ENCODE results near the gene GALNT9.
A peak's percentile ranks its signal among the peaks of the same experiment; 100 is the strongest.
"Not testable (repeated sequence)": the region's sequence is repeated elsewhere in the genome, so short reads cannot be mapped to it uniquely, and the experiment has no call there.

Gene GALNT9

DNA sequence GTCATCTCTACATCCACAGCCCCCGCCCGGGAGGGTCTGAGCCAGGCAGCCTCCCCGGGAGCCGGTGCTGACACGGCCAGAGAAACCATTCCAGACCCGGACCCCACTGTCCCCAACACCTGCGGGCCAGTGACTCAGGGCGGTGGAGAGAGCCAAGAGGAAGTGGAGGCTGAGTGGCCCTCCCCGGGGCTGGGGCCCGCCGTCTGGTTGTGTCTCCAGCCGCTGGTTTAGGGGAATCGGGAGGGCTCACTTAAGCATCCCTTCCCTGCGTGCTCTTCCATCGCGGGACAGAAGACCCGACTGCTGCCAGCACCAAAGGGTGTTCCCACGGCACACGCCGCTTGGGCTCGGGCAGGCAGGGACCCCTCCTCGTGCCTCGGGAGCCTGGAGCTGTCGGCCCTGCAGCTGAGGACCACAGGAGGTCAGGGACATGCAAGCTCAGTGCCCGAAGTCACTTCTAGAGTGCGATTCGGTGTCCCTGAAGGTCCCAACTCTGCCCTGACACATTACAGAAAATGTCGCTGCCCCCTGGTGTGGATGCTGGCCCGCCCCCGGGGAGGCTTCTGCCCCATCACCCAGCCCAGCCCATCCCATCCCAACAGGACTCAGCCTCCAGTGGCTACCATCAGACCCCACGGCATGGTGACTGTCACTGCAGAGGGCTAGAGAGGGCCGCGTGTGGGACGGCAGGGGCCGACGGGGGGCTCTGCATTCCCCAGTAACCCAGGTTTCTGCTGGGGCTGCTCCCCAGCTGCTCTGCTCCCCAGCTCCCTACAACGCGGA is 50.8 kb downstream of the GALNT9 start:
- no peak for DNase-seq (ENCODE audit: low spot score)

DNA sequence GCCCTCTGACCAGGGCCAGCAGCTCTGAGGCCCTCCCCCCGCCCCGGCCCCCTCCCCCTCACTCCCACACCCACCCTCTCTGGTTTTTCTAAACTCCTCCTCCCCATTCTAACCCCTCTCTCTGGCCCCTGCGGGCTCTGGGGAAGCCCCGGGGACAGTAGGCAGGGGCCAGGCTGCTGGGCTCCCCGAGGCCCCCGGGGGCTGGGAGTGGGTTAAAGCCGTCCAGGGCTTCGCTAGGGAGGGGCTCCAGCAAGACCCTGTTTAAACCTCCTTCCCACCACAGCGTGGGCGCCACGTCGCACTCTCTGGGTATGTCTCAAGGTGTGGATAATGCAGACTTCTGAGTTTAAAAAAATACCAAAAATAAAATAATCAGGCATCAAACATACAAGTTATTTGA is 51.4 kb downstream of the GALNT9 start:
- no peak for DNase-seq (ENCODE audit: low spot score)

- DNase-seq (ENCODE audit: low spot score), result no peak
Observed at GRCh38 chr12:132277374-132277941, 51.9 kb downstream of the GALNT9 start.

DNA sequence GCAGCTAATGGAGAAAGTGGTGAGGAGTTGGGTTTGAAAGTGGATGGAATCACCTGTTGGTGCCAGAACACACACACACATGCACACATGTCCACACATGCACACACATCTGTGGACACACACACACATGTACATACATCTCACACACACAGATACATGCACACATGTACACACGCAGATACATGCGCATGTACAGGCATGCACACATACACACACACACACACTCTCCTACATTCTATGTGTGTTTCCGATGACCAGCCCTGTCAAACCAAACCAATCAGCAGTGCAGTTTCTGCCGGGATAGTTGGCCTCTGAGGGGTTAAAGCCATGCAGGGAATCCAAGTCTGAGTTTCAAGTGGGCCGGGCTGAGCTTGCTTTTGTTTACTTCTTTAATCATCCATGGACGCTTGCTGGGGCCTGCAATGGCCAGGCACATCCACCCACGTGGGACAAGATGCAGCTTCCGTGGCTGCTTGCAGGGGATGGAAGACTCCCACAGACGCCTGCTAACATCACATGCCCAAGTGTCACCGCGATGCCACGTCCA is 52.5 kb downstream of the GALNT9 start:
- no peak for DNase-seq (ENCODE audit: low spot score)

- DNase-seq (ENCODE audit: low spot score), result no peak
Observed at GRCh38 chr12:132276066-132276826, 53.1 kb downstream of the GALNT9 start.

- DNase-seq (ENCODE audit: low spot score), result no peak
Observed at GRCh38 chr12:132275631-132276030, 53.8 kb downstream of the GALNT9 start.

DNA sequence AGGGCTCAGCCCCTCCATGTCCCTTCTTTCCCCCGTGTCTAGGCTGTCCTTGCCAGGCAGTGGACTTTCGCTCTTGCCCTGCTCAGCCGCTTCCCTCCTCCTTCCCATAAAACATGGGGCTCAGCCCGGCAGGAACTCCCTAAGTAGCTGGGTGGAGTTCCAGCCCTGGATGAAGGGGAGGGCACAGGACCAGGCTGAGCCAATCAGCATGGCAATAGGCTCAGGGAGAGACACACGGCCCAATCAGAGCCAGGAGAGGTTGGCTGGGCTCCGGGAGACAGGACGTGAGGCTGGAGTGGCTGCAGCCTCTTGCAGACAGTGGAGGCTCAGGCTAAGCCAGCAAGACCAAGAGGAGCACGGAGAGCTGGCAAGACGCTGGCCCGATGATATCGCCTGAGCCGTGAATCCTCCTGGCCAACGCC is 54.3 kb downstream of the GALNT9 start:
- peak; percentile 42 for DNase-seq (ENCODE audit: low spot score)

DNA sequence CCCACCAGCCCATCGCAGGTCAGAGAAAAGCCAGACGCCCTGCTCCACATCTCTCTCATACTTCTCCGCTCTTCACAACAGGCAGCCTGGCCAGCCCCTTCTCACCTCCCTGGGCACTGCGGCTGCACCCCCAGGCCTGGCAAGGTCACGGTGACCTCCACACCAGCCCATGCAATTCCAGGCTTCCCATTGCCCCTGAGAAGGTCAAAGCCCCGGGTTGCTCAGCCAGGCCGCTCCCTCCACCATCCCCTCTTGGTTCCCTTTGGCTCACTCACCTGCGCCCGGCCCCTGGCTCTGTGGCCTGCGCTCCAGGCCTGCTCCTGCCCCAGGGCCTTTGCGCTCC is 55.4 kb downstream of the GALNT9 start:
- no peak for DNase-seq (ENCODE audit: low spot score)

DNA sequence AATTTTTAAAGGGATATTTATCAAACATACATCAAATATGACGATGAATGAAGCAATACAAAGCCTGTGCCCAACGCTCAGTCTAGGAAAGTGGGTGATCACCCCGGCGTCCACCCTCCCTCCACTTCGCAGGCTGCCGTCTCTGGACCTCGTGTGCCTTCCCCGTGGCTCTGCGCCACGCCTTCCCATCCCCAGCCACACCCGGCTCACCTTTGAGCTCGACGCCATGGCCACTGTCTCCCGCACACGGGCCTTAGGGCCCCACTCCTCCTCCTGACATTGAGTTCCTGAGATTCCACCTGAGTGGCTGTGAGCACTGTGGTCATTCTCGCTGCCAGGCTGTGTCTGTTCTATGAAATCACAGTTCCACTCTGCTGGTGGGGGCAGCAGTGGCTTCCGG is 56.7 kb downstream of the GALNT9 start:
- no peak for DNase-seq (ENCODE audit: low spot score)

GRCh38 chr12:132271755-132272092 is 57.7 kb downstream of the GALNT9 start:
- no peak for DNase-seq (ENCODE audit: low spot score)

DNA sequence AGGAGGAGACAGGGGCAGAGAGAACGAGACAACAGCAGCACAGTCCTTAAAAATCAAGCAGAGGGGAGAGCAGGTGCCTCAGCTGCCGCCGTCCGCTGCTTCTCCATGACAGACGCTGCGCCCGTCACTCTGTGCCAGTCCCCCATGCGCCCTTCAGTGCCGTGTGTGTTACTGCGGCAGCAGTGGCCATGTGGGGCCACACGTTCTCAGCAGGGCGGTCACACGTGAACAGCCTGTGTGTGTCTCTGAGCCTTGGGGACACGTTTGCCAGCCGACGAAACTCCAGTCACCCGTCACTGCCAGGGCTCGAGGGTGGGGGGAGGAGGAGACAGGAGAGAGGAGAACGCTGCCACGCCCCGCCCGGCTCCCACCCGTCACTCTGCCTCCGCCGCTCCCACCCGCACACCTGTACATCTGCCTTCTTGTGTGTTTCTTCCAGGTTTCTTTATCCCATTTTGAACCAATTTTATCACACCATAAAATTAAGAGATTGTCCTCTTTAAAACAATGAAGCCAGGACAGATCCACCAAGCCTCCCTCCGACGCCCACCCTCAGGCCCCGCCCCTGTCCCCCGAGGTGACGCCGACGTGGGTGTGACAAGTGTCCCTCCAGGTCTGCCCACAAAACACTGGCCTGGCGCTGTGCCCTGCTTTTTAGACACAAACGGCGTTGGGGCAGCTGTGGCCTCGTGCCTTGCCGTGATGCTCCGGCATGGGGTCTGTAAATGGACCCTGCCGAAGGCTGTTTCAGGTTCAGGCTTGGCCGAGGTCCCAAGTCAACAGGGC is 58.2 kb downstream of the GALNT9 start:
- no peak for DNase-seq (ENCODE audit: low spot score)

DNA sequence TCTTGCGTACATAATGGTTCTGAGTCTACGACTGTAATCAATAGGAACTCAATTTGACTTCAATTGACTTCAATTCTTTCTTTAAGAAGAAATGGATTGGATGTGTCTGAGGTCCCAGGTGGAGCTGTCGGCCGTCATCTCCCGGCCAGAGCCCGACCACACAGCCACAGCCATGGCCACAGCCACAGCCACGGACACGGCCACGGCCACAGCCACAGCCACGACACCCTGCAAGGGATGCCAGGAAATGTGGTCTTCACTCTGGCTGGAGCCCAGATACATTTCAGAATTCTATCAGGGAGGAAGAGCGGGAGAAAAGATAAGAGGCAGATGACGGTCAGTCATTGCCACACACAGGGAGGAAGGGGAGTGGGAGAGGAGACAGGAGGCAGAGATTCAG is 58.9 kb downstream of the GALNT9 start:
- DNase-seq (ENCODE audit: low spot score), result no peak

DNA sequence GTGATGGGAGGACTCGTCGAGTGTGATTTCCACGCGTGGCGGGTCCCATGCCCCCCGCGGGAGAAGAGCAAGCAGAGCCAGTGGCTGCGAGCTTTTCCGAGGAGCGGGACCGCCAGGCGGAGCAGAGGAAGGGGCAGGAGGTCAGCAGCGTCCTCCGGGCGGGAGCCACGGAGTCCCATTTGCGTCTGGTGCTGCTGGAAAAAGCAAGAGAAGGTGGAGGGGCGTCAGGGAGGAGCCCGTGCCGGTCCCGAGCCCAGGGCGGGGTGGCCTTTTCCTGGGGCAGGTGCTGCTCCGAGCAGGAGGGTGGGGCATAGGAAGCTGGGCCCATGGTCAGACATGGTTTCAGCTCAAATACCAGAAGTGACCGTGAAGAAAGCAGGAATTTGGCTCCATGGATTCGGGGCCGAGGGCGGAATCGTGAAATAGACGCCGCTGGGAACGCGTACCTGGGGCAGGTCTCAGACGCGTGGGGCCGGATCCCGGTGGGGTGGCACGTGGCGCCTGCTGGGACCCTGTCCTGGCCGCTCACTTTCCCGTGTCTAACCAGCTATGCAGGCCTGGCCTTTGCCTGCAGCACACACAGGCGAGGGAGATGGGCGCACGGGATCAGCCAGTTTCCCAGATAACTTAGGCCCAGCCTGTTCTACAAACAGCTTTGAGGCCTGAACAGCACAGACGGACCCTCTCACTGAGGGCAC is 60.0 kb downstream of the GALNT9 start:
- no peak for DNase-seq (ENCODE audit: low spot score)

DNA sequence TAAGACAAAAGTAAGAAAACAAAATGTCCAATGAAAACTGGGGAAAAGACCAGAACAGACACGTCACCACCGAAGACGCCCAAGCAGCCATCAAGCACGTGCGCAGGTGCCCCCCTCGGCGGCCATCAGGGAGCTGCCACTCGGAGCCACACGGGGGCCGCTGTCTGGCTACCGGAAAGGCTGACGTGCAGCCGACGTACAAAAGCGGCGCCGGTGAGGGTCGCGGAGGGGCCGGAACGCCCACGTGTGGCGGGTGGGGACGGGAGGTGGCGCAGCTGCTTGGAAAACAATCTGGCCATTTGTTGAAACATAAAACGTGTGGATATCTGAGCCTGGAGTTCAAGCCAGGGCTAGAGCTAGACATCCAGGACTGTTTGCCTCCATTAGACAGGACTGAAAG is 60.7 kb downstream of the GALNT9 start:
- DNase-seq (ENCODE audit: low spot score), result no peak

- DNase-seq (ENCODE audit: low spot score), result no peak
Observed at GRCh38 chr12:132267873-132268272, 61.5 kb downstream of the GALNT9 start.

GRCh38 chr12:132266802-132267201 is 62.6 kb downstream of the GALNT9 start:
- no peak for DNase-seq (ENCODE audit: low spot score)

GRCh38 chr12:132266370-132266769 is 63.0 kb downstream of the GALNT9 start:
- DNase-seq (ENCODE audit: low spot score), result no peak

DNA sequence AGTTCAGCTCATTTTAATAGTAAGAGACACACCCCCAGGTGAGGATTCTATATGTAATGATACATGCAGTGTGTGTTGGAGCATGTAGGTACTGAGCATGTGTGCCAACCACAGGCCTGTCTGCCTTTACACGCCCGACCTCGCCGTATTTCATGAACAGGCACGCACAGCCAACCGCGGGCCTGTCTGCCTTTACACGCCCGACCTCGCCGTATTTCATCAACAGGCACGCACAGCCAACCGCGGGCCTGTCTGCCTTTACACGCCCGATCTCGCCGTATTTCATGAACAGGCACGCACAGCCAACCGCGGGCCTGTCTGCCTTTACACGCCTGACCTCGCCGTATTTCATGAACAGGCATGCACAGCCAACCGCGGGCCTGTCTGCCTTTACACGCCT is 63.6 kb downstream of the GALNT9 start:
- DNase-seq (ENCODE audit: low spot score), result not testable (repeated sequence)

DNA sequence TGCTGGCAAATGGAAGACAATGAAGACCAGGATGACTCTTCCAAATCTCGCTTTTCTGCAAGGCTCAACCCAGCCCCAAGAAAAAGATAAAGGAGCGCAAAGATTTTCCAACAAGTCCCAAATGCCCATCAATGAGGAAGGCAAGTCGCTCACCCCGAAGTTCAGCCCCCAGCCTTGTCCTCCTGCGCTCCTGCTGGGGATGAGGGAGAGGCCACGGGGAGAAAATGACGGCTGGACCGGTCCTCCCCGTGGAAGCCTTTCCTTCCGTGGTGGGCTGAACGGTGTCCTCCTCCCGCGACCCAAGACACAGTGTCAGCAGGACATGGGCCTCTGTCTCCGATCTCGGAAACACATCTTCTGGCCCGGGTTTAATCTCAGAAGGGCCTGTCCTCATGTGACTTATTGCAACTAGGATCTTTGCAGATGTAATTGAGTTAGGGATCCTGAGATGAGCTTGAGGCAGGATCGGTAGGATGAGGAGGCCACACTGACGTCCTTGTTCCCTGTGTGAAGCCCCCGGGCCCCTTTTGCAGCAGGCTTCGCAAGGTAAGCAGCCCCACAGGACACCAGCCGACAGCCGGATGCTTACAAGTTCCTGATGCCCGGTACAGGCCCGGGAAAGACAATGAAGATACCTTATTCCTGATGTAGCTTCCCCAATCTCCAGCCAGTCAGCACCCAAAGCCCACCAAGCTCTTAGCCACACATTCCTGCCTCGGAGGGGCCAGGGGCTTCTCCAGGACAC is 64.2 kb downstream of the GALNT9 start:
- DNase-seq (ENCODE audit: low spot score), result no peak

DNA sequence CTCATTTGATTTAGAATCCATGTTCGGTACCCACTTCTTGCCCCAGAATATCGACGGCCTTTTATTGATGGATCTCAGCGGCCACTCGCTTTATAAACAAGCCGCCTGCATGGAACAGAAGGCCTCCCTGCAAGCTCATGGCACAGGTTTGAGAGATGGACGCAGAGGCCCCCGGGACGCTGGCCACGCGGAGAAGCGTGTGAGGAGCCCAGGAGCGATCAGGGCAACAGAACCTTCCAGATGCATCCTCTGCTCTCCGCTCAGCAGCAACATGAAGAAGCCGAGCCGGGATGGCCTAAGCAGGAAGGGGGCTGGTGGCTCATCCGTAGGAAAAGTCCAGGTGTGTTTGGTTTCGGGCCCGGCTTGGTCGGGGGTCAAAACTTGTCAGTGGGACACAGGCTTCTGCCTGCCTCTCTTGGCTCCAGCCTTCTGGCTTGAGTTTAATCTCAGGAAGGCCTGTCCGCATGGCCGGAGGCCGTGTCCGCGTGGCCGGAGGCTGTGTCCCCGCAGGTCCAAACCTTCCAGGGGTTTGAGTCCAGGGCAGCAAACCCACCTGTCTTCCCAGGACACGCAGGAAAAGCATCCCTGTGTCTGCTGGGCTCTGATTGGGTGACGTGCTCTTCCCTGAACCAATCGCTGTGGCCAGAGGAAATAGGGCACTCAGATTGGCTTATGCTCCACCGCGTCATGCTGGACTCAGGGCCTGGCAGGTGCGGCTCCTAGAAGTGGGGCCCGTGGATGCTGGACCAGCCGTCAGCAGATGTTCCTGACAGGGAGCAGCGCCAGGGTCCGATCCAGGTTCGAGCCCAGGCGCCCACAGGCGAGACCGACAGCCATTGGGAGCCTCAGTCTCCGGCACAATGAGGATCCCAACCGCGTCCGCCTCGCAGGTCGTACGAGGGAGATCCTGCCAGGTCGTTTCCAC is 65.0 kb downstream of the GALNT9 start:
- DNase-seq (ENCODE audit: low spot score), result no peak

All from HuH-7 (cell line).